ENCODE results near the gene ANK2.

GRCh38 chr4:113272523-113272922 is 223.1 kb downstream of the ANK2 start:
- TF ChIP-seq CTCF (IDR thresholded peaks at IDR 0.05; ENCODE audit: insufficient read depth, low read length, poor library complexity, severe bottlenecking) = no peak
- TF ChIP-seq EZH2phosphoT487 (conservative IDR thresholded peaks at IDR 0.05; ENCODE audit: low read length) = no peak

Measured in SU-DHL-6 (cell line).